Activated naive CD4-positive, alpha-beta T cell treated with anti-CD3 and anti-CD28 coated beads, Interleukin-2, amount 10 ng/mL, durations not matched to agents 5 hours and 36 hours (primary cell): ENCODE measurements around the gene MACROH2A2. TPM values are rescaled to one million over a fixed set of nuclear protein-coding genes. Genes with fewer than 3 reads are reported as not detected.

Experiments used
- total RNA-seq, 2 experiments: library from RNA; stranded (reverse); gene quantifications; one replicate each; pipeline ENCODE4 v1.2.3, GENCODE V29; 2021

The MACROH2A2 gene
- total RNA-seq = 1 to 10 TPM; 4.4 to 5.0 TPM

DNA sequence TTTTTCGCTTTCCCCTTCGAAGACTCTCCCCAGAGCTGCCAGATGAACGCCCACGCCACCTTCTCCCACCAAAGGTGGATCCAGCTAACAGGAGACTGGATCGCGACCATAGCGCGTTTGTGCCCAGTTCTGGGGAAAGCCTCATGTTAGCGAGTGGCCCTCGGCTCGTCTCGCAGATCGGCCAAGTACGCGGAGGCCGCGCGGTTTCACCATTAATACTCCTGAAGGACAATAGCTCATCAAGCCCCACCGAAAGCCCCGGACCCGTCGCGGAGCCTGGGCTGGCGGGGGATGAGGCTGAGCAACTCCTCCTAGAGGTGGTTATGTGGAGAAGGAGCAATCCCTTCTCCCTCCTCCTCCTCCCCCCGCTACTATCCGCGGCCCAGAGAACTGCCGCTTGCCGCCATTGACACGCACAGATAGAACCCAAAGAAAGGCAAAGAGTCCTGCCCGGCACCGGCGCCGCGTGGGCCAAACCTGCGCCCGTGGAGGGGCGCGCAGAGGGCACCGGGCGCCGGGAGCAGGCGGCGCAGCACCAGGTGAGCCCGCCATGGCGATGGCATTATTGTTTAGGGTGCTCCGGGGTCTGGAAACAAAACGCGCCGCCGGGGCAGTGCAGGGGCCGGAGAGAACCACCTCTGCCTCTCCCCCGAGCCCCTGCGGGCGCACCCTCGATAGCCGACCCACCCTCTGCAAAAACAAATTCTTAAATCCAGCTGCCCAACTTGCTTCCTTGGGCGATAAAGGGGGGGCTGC lies at the start of gene MACROH2A2:
Gene MACROH2A2 (plus strand): TSS at position 385 of the 756 bp plus-strand sequence. CDS start 22,813 bp downstream, outside the sequence.

GRCh38 chr10:70132098-70133029 lies 79.7 kb downstream of the MACROH2A2 start, which contains the start of gene AIFM2:
Gene AIFM2 (minus strand): TSS chr10:70132825. CDS start chr10:70124084, 8,741 bp downstream.

GRCh38 chr10:70146489-70147258 lies 94.0 kb downstream of the MACROH2A2 start, which contains the start of gene TYSND1:
Gene TYSND1 (minus strand): TSS chr10:70146700. CDS start chr10:70146586, 114 bp downstream.

Other genes starting within 250 kb of the MACROH2A2 start
- 1 to 10 TPM; 1.8 to 2.3 TPM for gene AIFM2, start 80.0 kb downstream of the MACROH2A2 start, total RNA-seq
- 10 to 100 TPM; 12.2 TPM for gene TYSND1, start 93.9 kb downstream of the MACROH2A2 start, total RNA-seq
- 10 to 100 TPM; 90.5 to 97.3 TPM for gene SAR1A, start 117.7 kb downstream of the MACROH2A2 start, total RNA-seq
- 100 to 1,000 TPM; 166 to 168 TPM for gene PPA1, start 180.6 kb downstream of the MACROH2A2 start, total RNA-seq
- gene NPFFR1, start 231.2 kb downstream of the MACROH2A2 start, total RNA-seq = not detected